Measurements from ENCODE around the gene IGF2R. TPM values are rescaled to one million over a fixed set of nuclear protein-coding genes. Genes with fewer than 3 reads are reported as not detected.

The IGF2R gene
- total and polyA plus RNA-seq, 2 experiments from 2014 or later, result 61.2 to 132 TPM

DNA sequence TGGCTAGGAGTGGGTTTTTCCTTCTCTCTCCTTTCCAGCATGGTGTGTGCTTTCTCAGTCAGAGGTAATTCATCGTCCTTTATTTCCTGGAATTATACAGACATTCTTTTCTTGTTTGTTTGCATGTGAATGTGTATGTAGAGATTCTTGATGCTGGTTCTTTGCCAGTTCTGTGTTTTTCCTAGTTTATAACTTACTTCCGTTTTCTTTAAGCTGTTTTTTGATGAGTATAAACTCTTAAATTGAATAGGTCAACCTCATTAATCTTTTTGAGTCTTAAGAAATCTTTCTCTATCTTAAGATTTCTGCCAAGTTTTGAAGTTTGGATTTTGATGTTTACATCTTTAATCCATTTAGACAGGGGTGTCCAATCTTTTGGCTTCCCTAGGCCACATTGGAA, 38.7 kb downstream of the IGF2R start:
- no peaks in the 10 kb centered on the region for H3K27me3 ChIP-seq
- no peak for DNase-seq (ENCODE audit: low spot score)

DNA sequence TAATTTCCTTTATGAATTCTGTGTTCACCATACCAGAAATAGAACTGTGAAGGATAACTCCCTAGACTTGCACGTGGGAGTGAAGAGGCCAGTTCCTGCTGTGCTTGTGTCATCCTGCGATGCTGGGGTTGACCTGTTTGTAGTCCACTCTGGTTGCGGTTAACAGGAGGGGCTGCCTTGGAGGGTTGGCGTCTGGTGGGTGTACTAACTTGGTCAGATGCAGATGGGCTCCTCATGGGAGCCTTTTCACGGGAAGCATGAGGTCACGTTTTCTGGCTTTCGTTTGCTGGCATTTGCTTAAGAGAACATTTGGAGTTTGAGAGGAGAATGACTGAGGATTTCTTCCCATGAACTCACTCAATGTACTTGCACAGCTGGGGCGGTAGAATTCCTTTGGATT, 41.2 kb downstream of the IGF2R start:
- TF ChIP-seq, protein P1, sequence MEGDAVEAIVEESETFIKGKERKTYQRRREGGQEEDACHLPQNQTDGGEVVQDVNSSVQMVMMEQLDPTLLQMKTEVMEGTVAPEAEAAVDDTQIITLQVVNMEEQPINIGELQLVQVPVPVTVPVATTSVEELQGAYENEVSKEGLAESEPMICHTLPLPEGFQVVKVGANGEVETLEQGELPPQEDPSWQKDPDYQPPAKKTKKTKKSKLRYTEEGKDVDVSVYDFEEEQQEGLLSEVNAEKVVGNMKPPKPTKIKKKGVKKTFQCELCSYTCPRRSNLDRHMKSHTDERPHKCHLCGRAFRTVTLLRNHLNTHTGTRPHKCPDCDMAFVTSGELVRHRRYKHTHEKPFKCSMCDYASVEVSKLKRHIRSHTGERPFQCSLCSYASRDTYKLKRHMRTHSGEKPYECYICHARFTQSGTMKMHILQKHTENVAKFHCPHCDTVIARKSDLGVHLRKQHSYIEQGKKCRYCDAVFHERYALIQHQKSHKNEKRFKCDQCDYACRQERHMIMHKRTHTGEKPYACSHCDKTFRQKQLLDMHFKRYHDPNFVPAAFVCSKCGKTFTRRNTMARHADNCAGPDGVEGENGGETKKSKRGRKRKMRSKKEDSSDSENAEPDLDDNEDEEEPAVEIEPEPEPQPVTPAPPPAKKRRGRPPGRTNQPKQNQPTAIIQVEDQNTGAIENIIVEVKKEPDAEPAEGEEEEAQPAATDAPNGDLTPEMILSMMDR (IDR thresholded peaks at IDR 0.05; ENCODE audit: poor library complexity), result no peak
- TF ChIP-seq EZH2 (IDR thresholded peaks at IDR 0.05; ENCODE audit: borderline replicate concordance), result no peak
- Histone ChIP-seq H3K79me2 (peaks cover 75% of the 10 kb centered on the region), H3K9me2 (replicated peaks; ENCODE audit: insufficient read depth) (no peaks in the 10 kb centered on the region)

More for the DNA sequence above, 38.7 kb downstream of the IGF2R start:
- TF ChIP-seq, protein P1 (IDR thresholded peaks at IDR 0.05; ENCODE audit: poor library complexity), result no peak
- TF ChIP-seq EZH2phosphoT487 (IDR thresholded peaks at IDR 0.05; ENCODE audit: low read depth, severe bottlenecking, unreplicated experiment), result no peak
- Histone ChIP-seq H4K20me1 (ENCODE audit: insufficient read depth, poor library complexity, severe bottlenecking) (peaks cover 46% of the 10 kb centered on the region), H3K4me2 (no peak overlapping the region), H3K4me1 (ENCODE audit: insufficient read depth) (no peaks in the 10 kb centered on the region), H2AFZ (no peak overlapping the region), H3K9me3 (ENCODE audit: low read depth) (no peaks in the 10 kb centered on the region), H3K4me3 (no peak overlapping the region), H3K27ac (peak overlapping the region; percentile 3), H3K79me2 (peaks cover 85% of the 10 kb centered on the region), H3K9me2 (replicated peaks; ENCODE audit: insufficient read depth) (no peaks in the 10 kb centered on the region), H3K36me3 (replicated peaks; ENCODE audit: insufficient read depth, low read depth) (no peaks in the 10 kb centered on the region)
- WGBS (ENCODE audit: low lambda C conversion rate, missing lambda C conversion rate), result 39% methylated on average over 2 of the region's 2 CpGs

DNA sequence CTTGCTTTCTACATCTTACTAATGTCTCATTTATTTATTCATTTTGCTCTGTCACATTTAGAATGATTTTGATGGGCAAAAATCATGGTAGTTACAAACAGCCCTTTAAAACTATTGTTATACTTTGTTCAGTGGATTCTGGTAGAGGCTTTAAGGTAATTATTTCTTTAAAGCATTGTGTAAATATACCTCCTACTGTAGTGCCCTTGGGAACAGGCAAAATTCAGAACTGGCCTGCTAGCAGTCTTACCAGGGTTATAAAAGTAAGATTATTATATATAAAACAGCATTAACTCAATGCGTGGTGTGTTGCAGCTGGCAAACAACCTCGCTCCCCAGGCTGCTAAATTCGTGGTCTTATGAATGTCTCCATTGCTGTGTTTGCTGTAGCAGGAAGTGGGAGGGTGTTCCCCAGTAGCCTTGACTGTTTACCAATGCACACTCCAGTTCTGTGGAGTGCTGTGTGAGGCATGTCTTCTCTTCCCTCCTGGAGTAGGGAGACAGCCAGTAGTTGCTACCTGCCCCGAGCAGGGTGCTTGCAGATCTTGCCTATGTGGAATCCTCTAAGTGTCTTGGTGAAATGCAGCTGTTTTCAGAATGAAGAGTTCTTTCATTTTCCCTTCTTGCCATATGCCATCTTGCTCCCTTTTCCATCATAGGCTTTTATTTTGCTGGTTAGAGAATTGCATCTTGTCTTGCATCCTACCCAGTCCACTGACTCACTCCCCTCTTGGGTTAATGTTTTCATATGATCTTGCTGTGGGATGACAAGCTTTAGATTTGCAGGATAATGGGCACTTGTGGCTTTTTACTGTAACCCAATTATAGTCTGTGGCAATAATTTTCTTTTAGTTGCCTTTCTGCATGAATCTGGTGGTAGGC, 45.3 kb downstream of the IGF2R start:
- H3K27ac ChIP-seq, result no peak overlapping the region
- peaks cover 42% of the 10 kb centered on the region for H3K79me2 ChIP-seq
- TF ChIP-seq EZH2phosphoT487 (IDR thresholded peaks at IDR 0.05; ENCODE audit: low read depth, severe bottlenecking, unreplicated experiment), result no peak
- H3K4me2 ChIP-seq, result no peak overlapping the region
- H3K27me3 ChIP-seq, result no peaks in the 10 kb centered on the region
- 73% methylated on average over 4 of the region's 4 CpGs for WGBS (ENCODE audit: low lambda C conversion rate, missing lambda C conversion rate)
- no peak overlapping the region for H3K4me3 ChIP-seq
- H3K36me3 ChIP-seq (replicated peaks; ENCODE audit: insufficient read depth, low read depth), result no peaks in the 10 kb centered on the region
- H3K9me2 ChIP-seq (replicated peaks; ENCODE audit: insufficient read depth), result no peaks in the 10 kb centered on the region
- H3K9me3 ChIP-seq (ENCODE audit: low read depth), result no peaks in the 10 kb centered on the region
- H2AFZ ChIP-seq, result no peak overlapping the region
- peaks cover 5% of the 10 kb centered on the region for H4K20me1 ChIP-seq (ENCODE audit: insufficient read depth, poor library complexity, severe bottlenecking)
- DNase-seq (ENCODE audit: low spot score), result no peak
- H3K4me1 ChIP-seq (ENCODE audit: insufficient read depth), result no peaks in the 10 kb centered on the region

More for the DNA sequence above, 41.2 kb downstream of the IGF2R start:
- Histone ChIP-seq H3K4me2 (no peak overlapping the region), H3K4me1 (ENCODE audit: insufficient read depth) (no peaks in the 10 kb centered on the region), H3K36me3 (replicated peaks; ENCODE audit: insufficient read depth, low read depth) (no peaks in the 10 kb centered on the region), H3K9me3 (ENCODE audit: low read depth) (no peaks in the 10 kb centered on the region), H3K27ac (no peak overlapping the region), H3K27me3 (no peaks in the 10 kb centered on the region), H3K4me3 (no peak overlapping the region), H2AFZ (no peak overlapping the region), H4K20me1 (ENCODE audit: insufficient read depth, poor library complexity, severe bottlenecking) (peaks cover 31% of the 10 kb centered on the region)
- DNase-seq (ENCODE audit: low spot score), result no peak
- WGBS (ENCODE audit: low lambda C conversion rate, missing lambda C conversion rate), result 88% methylated on average over 8 of the region's 8 CpGs

DNA sequence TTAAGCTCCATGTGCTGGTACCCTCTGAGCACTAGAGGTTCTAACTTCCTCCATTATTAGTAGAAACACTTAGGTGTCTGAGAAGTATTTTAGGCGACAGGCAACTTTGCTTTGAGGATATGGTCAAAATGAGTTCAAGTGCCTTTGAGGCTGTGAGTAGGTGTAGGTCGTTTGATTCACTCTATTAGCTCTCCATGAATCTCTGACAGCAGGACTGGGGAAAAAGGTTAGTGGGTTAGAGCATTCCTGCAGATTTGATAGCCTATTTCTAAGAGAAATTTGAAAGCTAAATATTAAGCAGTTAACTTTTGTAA, 45.9 kb downstream of the IGF2R start:
- Histone ChIP-seq H3K4me3 (no peak overlapping the region), H3K9me2 (replicated peaks; ENCODE audit: insufficient read depth) (no peaks in the 10 kb centered on the region), H3K27me3 (no peaks in the 10 kb centered on the region), H3K4me1 (ENCODE audit: insufficient read depth) (no peaks in the 10 kb centered on the region), H3K4me2 (no peak overlapping the region), H3K9me3 (ENCODE audit: low read depth) (no peaks in the 10 kb centered on the region), H3K36me3 (replicated peaks; ENCODE audit: insufficient read depth, low read depth) (no peaks in the 10 kb centered on the region), H2AFZ (no peak overlapping the region), H4K20me1 (ENCODE audit: insufficient read depth, poor library complexity, severe bottlenecking) (peaks cover 5% of the 10 kb centered on the region), H3K79me2 (peaks cover 42% of the 10 kb centered on the region), H3K27ac (no peak overlapping the region)
- WGBS (ENCODE audit: low lambda C conversion rate, missing lambda C conversion rate), result 78% methylated on average over 2 of the region's 2 CpGs
- TF ChIP-seq, protein P1 (IDR thresholded peaks at IDR 0.05; ENCODE audit: poor library complexity), result no peak
- TF ChIP-seq EZH2phosphoT487 (IDR thresholded peaks at IDR 0.05; ENCODE audit: low read depth, severe bottlenecking, unreplicated experiment), result no peak
- TF ChIP-seq EZH2 (IDR thresholded peaks at IDR 0.05; ENCODE audit: borderline replicate concordance), result no peak
- DNase-seq (ENCODE audit: low spot score), result no peak
